Measurements from ENCODE around the gene ENDOV.

ENDOV gene

DNA sequence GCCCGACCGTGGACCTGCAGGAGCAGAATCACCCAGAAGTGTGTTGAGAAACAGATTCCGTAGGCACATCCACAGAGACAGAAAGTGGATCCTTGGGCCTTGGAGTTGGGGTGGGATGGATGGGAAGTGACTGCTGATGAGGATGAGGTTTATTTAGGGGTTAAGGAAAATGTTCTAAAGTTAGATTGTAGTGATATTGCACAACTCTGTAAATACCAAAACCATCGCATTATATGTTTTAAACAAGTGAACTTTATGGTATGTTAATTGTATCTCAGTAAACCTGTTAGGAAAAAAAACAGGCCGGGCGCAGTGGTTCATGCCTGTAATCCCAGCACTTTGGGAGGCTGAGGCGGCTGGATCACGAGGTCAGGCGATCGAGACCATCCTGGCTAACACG, 3.6 kb downstream of the ENDOV start:
- Histone ChIP-seq H3K9ac (ENCODE audit: low read depth, low read length) (no peak overlapping the region), H3K4me1 (ENCODE audit: control insufficient read depth, insufficient read depth, low read length) (peaks cover 14% of the 10 kb centered on the region), H3K9me3 (replicated peaks; ENCODE audit: low read length) (no peaks in the 10 kb centered on the region), H3K27me3 (ENCODE audit: control insufficient read depth, insufficient read depth, low read length) (peaks cover 8% of the 10 kb centered on the region), H3K36me3 (ENCODE audit: insufficient read depth, low read length) (peaks cover 13% of the 10 kb centered on the region), H3K4me3 (ENCODE audit: low read length) (no peak overlapping the region), H3K4me2 (ENCODE audit: low read length) (no peak overlapping the region)

DNA sequence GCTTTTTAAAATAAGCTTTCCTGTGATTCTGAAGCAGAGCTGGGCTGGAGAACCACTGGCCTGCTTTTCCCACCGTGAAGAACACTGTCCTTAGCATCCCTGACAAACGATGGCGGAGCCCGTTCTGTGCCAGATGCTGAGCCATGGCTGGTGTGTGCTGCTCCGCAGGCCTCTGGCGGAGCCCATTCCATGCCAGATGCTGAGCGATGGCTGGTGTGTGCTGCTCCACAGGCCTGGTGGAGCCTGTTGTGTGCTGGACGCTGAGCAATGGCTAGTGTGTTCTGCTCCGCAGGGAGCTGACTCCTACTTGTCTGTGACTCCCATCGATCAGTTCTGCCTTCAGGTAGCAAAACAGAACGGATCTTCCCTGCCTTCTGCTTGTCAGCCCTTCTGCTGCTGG, 4.3 kb downstream of the ENDOV start:
- H3K4me1 ChIP-seq (ENCODE audit: control insufficient read depth, insufficient read depth, low read length): peaks cover 8% of the 10 kb centered on the region
- peaks cover 1% of the 10 kb centered on the region for H3K27me3 ChIP-seq (ENCODE audit: control insufficient read depth, insufficient read depth, low read length)
- no peak overlapping the region for H3K4me2 ChIP-seq (ENCODE audit: low read length)
- H3K36me3 ChIP-seq (ENCODE audit: insufficient read depth, low read length): peaks cover 13% of the 10 kb centered on the region
- H3K4me3 ChIP-seq (ENCODE audit: low read length): no peak overlapping the region
- no peaks in the 10 kb centered on the region for H3K9me3 ChIP-seq (replicated peaks; ENCODE audit: low read length)
- H3K9ac ChIP-seq (ENCODE audit: low read depth, low read length): no peak overlapping the region

DNA sequence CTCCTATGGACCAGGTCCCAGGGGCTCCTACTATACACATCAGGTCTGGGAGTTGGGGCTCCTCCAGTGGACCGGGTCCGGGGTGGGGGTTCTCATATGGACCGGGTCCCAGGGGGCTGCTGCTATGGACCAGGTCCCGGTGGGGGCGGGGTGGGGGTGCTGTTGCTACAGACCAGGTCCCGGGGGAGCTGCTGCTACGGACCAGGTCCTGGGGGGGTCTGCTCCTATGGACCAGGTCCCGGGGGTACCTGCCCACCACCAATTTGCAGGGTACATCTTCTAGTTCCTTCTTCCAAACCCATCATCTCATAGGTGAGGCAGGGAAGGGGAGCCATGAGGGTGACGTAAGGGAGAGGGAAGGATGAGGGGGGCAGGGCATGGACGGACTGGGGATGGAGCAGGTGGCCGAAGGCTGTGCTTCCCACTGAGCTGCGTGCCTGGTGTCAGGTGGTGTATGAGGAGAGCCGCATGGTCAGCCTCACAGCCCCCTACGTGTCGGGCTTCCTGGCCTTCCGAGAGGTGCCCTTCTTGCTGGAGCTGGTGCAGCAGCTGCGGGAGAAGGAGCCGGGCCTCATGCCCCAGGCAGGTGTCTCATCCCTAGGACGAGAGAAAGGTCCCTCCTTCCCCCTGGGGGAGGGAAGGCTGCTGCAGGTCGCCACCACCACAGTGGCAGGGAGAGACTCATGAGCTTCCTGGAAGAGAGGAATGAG, 6.6 kb downstream of the ENDOV start:
- Histone ChIP-seq H3K4me3 (ENCODE audit: low read length) (no peak overlapping the region), H3K27me3 (ENCODE audit: control insufficient read depth, insufficient read depth, low read length) (no peaks in the 10 kb centered on the region)

DNA sequence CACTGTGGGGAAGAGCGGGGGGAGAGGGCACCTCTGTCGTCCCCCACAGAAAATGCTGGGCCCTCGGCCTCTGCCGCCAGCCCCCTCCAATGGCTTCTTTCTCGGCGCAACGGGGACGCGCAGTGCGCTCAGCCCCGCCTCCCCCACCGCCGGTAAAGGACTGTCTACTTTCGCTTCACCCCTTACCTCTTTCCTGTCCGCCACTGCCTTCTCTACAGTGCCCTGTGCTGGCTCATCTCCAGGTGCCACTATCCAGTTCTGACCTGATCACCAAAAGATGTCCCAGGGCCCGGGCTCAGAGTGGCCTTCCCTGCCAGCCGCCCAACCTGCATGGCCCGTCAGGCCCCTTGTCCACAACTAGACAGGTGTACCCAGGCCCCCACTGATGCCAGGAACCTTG, 7.3 kb downstream of the ENDOV start:
- Histone ChIP-seq H3K4me3 (ENCODE audit: low read length) (no peak overlapping the region), H3K27me3 (ENCODE audit: control insufficient read depth, insufficient read depth, low read length) (no peaks in the 10 kb centered on the region), H3K4me1 (ENCODE audit: control insufficient read depth, insufficient read depth, low read length) (no peaks in the 10 kb centered on the region), H3K9me3 (replicated peaks; ENCODE audit: low read length) (no peaks in the 10 kb centered on the region), H3K36me3 (ENCODE audit: insufficient read depth, low read length) (peaks cover 13% of the 10 kb centered on the region), H3K4me2 (ENCODE audit: low read length) (no peak overlapping the region), H3K9ac (ENCODE audit: low read depth, low read length) (no peak overlapping the region)

More for the DNA sequence above, 6.6 kb downstream of the ENDOV start:
- Histone ChIP-seq H3K36me3 (ENCODE audit: insufficient read depth, low read length) (peaks cover 13% of the 10 kb centered on the region), H3K4me1 (ENCODE audit: control insufficient read depth, insufficient read depth, low read length) (no peaks in the 10 kb centered on the region), H3K9ac (ENCODE audit: low read depth, low read length) (no peak overlapping the region), H3K4me2 (ENCODE audit: low read length) (no peak overlapping the region), H3K9me3 (replicated peaks; ENCODE audit: low read length) (no peaks in the 10 kb centered on the region)

DNA sequence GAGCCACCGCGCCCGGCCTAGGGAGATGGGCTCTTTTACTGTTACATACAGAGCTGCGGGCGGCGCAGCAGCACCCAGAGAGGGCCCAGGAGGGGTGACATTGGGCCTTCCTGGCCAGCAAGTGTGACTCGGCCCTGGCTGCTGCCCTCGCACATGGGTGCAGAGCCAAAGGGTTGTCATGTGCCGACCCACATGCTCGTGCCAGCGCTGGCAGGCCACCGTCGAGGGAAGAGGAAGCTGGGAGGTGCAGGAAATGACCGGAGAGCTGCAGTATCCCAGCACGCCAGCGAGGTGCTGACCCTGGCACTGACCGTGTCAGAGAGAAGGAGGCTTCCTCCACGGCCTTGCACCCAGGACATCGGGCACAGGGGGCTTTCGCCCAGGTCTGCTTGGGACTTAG, 8.0 kb downstream of the ENDOV start:
- H3K36me3 ChIP-seq (ENCODE audit: insufficient read depth, low read length): peaks cover 7% of the 10 kb centered on the region
- no peak overlapping the region for H3K4me2 ChIP-seq (ENCODE audit: low read length)
- H3K27me3 ChIP-seq (ENCODE audit: control insufficient read depth, insufficient read depth, low read length): no peaks in the 10 kb centered on the region
- no peak overlapping the region for H3K4me3 ChIP-seq (ENCODE audit: low read length)
- H3K9me3 ChIP-seq (replicated peaks; ENCODE audit: low read length): no peaks in the 10 kb centered on the region
- no peak overlapping the region for H3K9ac ChIP-seq (ENCODE audit: low read depth, low read length)
- H3K4me1 ChIP-seq (ENCODE audit: control insufficient read depth, insufficient read depth, low read length): no peaks in the 10 kb centered on the region

DNA sequence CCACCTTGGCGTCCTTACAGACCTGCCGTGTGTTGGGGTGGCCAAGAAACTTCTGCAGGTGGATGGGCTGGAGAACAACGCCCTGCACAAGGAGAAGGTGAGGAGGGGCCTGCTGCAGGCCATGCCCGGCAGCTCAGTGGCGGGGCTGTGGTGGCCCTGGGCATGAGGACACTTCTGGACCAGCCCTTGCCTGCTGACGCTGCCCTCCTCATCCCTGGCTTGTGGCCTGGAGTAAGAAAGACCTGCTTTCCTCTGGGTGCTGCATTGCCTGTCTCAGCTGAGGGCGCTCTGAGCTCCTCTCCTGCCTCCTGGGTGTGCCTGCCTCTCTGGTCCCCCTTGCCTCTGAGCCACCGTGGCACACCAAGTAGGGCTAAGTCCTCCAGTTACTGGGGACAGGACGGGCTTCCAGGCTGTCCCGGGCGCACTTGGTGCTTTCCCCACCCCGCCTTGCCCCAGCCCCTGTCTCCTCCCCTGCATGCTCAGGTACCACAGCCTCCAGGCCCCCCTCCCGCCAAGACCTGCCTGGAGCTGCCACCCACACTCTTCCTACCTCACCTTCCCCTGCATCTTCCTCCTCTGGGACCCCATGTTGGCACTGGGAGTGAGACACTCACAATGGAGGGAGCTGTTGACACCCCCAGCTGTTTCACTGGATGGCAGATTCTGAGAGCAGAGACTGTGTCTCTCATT, 8.7 kb downstream of the ENDOV start:
- Histone ChIP-seq H3K27me3 (ENCODE audit: control insufficient read depth, insufficient read depth, low read length) (no peaks in the 10 kb centered on the region), H3K4me3 (ENCODE audit: low read length) (no peak overlapping the region), H3K4me2 (ENCODE audit: low read length) (no peak overlapping the region), H3K36me3 (ENCODE audit: insufficient read depth, low read length) (peaks cover 7% of the 10 kb centered on the region), H3K9me3 (replicated peaks; ENCODE audit: low read length) (no peaks in the 10 kb centered on the region), H3K9ac (ENCODE audit: low read depth, low read length) (no peak overlapping the region), H3K4me1 (ENCODE audit: control insufficient read depth, insufficient read depth, low read length) (no peaks in the 10 kb centered on the region)

DNA sequence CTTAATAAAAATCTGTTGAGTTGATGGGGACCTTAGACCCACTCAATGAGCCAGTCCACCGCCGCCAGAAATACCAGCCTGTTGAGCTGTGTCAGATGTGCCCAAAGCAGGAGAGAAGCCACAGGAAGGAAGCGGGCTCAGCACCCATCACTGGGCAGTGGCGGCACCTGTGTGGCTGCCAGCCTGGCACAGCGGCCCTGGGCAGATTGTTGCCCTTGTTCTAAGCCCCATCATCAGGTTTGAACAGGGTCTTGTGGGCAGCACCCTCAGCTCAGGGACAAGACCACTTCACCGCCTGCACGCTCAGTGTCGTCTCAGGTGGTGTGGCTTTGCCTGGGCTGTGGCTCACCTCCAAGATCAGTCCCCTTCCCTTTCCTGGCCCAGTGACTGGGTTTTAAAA, 9.3 kb downstream of the ENDOV start:
- H3K9ac ChIP-seq (ENCODE audit: low read depth, low read length): no peak overlapping the region
- H3K36me3 ChIP-seq (ENCODE audit: insufficient read depth, low read length): peaks cover 7% of the 10 kb centered on the region
- H3K4me1 ChIP-seq (ENCODE audit: control insufficient read depth, insufficient read depth, low read length): no peaks in the 10 kb centered on the region
- no peak overlapping the region for H3K4me3 ChIP-seq (ENCODE audit: low read length)
- no peaks in the 10 kb centered on the region for H3K9me3 ChIP-seq (replicated peaks; ENCODE audit: low read length)
- no peak overlapping the region for H3K4me2 ChIP-seq (ENCODE audit: low read length)
- no peaks in the 10 kb centered on the region for H3K27me3 ChIP-seq (ENCODE audit: control insufficient read depth, insufficient read depth, low read length)

DNA sequence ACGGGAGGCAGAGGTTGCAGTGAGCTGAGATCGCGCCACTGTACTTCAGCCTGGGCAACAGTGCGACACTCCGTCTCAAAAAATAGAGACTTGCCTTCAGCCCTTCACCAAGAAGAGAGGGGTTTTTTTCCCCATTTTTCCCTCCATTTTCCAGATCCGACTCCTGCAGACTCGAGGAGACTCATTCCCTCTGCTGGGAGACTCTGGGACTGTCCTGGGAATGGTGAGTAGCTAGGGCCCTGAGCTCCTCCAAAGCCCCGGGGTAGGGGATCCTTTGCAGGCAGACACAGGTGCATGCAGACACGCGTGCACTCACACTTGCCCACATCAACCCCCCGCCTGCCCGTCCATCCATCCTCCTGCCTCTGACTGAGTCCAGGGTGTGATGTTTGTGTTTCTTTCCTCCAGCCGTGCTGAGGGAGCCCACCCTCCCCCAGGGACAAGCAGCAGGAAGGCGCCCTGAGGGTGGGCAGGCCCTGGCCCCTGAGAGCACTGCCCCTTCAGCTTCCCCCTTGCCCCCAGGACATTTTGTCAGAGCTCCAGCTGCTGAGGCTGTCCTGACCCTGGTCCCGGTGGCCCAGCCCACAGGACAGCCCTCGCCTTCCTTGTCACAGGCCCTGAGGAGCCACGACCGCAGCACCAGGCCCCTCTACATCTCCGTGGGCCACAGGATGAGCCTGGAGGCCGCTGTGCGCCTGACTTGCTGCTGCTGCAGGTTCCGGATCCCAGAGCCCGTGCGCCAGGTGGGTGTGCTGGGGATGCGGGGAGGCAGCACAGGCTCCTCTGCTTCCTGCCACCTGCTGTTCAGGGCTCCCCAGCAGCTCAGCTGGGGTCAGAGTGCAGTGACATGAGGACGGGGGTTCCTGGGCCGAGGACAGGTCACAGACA, 10.2 kb downstream of the ENDOV start:
- Histone ChIP-seq H3K9me3 (replicated peaks; ENCODE audit: low read length) (no peaks in the 10 kb centered on the region), H3K36me3 (ENCODE audit: insufficient read depth, low read length) (peaks cover 3% of the 10 kb centered on the region), H3K4me2 (ENCODE audit: low read length) (no peak overlapping the region), H3K4me1 (ENCODE audit: control insufficient read depth, insufficient read depth, low read length) (no peaks in the 10 kb centered on the region), H3K4me3 (ENCODE audit: low read length) (no peak overlapping the region), H3K27me3 (ENCODE audit: control insufficient read depth, insufficient read depth, low read length) (no peaks in the 10 kb centered on the region), H3K9ac (ENCODE audit: low read depth, low read length) (no peak overlapping the region)

DNA sequence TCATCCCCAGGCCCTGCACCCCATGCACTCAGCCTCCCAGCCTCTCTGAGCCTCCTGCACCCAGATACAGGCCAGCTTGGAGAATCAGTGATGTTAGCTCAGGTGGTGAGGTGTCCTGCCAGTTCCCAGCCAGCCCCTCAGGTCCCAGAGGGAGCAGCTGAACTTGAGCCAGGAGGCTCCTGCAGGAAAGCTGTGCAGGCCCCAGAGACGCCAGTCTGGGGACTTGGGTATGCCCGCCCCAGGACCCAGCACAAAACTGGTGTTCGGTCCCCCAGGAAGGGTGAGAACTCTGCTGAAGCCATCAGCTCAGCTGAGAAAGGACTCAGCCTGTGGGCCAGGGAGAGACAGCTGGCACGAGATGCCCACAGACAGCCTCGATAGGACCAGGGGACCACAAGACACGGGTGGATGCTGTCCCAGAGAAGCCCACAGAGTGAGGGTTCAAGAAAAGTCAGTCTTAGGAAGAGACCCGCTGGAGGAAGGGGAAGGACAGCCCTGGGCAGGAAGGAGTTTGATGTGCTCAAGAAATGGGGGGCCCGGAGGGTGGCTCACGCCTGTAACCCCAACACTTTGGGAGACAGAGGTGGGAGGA, 11.0 kb downstream of the ENDOV start:
- Histone ChIP-seq H3K36me3 (ENCODE audit: insufficient read depth, low read length) (no peaks in the 10 kb centered on the region), H3K27me3 (ENCODE audit: control insufficient read depth, insufficient read depth, low read length) (no peaks in the 10 kb centered on the region), H3K9me3 (replicated peaks; ENCODE audit: low read length) (no peaks in the 10 kb centered on the region), H3K4me3 (ENCODE audit: low read length) (no peak overlapping the region), H3K9ac (ENCODE audit: low read depth, low read length) (no peak overlapping the region), H3K4me2 (ENCODE audit: low read length) (no peak overlapping the region), H3K4me1 (ENCODE audit: control insufficient read depth, insufficient read depth, low read length) (no peaks in the 10 kb centered on the region)

DNA sequence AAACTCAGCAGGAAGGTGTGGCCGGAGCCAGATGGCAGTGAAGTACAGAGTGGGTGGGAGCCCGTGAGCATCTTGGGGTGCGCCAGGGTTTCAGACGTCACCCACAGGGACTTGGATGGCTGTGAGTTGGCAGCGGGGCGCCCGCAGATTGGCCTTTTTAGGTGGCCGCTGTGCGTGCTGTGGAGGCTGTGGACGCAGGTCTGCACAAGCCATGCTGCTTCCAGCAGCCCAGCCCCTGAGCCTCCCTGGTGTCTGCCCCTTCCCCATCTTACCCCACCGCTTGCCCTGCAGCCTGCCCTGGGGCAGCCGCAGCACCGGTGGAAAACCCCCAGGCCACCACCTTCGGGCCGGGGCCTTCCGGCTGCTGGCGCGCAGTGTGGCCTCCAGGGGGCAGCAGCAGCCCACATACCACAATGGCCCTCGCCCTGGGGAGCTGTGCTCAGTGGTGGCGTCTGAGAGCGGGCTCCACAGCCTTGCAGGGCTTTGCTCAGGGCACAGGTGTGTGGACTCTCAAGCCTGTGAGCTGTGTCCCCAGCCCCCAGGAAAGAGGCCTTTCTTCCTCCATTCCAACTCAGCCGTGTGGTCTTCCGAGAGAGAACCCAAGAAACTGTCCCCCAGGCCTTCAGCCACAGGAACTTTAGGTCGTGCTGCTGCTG, 11.8 kb downstream of the ENDOV start:
- no peak overlapping the region for H3K9ac ChIP-seq (ENCODE audit: low read depth, low read length)
- H3K27me3 ChIP-seq (ENCODE audit: control insufficient read depth, insufficient read depth, low read length): no peaks in the 10 kb centered on the region
- H3K4me3 ChIP-seq (ENCODE audit: low read length): no peak overlapping the region
- no peaks in the 10 kb centered on the region for H3K9me3 ChIP-seq (replicated peaks; ENCODE audit: low read length)
- no peaks in the 10 kb centered on the region for H3K36me3 ChIP-seq (ENCODE audit: insufficient read depth, low read length)
- no peaks in the 10 kb centered on the region for H3K4me1 ChIP-seq (ENCODE audit: control insufficient read depth, insufficient read depth, low read length)
- H3K4me2 ChIP-seq (ENCODE audit: low read length): no peak overlapping the region
